Suprapubic skin (tissue), 3 donors: Measurements from ENCODE around the gene PLPP7.

Source experiments
- POLR2A ChIP-seq, 2 donors: fragments of 450-650 bp; IDR thresholded peaks; one replicate each; pipeline ENCODE4 v1.6.1; 2017; ENCODE audit warnings: antibody characterized with exemption in 2 of 2, mild to moderate bottlenecking in 2 of 2, moderate library complexity in 2 of 2
- TF ChIP-seq, protein P1 (sequence below), 2 donors: fragments of 200-600 bp in 1 of 2; fragments of 450-650 bp in 1 of 2; sonication (generic) in 1 of 2; IDR thresholded peaks; one replicate each; pipeline ENCODE4 v1.5.1; 2016 to 2019; ENCODE audit warnings: antibody characterized with exemption in 2 of 2, mild to moderate bottlenecking in 1 of 2, moderate library complexity in 1 of 2

DNA sequence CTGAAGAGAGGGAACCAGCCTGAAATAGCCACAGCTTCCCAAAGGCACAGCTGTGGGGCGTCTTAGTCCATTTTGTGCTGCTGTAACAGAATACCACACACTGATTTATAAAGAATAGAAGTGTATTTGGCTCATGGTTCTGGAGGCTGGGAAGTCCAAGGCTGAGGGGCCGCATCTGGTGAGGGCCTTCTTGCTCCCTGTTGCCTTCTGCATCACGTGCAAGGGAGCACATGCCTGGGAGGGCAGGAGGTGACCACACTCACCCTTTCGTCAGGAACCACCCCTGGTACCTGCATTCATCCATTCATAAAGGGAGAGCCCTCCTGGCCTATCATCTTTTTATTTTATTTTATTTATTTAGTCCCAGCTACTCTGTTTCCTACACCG is 10.4 kb downstream of the PLPP7 start:
- TF ChIP-seq, protein P1, sequence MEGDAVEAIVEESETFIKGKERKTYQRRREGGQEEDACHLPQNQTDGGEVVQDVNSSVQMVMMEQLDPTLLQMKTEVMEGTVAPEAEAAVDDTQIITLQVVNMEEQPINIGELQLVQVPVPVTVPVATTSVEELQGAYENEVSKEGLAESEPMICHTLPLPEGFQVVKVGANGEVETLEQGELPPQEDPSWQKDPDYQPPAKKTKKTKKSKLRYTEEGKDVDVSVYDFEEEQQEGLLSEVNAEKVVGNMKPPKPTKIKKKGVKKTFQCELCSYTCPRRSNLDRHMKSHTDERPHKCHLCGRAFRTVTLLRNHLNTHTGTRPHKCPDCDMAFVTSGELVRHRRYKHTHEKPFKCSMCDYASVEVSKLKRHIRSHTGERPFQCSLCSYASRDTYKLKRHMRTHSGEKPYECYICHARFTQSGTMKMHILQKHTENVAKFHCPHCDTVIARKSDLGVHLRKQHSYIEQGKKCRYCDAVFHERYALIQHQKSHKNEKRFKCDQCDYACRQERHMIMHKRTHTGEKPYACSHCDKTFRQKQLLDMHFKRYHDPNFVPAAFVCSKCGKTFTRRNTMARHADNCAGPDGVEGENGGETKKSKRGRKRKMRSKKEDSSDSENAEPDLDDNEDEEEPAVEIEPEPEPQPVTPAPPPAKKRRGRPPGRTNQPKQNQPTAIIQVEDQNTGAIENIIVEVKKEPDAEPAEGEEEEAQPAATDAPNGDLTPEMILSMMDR (IDR thresholded peaks at IDR 0.05) = no peak
- no peak for TF ChIP-seq POLR2A (IDR thresholded peaks at IDR 0.05)
